ENCODE measurements around the gene USP11.

The USP11 gene

GRCh38 chrX:47228550-47229270 lies 4.1 kb upstream of the USP11 start:
- H3K4me3 ChIP-seq (replicated peaks in 1 of 2; ENCODE audit: low read depth in 2 of 2, low read length in 2 of 2) = no peak overlapping the region
- no peak for DNase-seq (ENCODE audit: low read depth in 2 of 2)
- TF ChIP-seq CTCF (IDR thresholded peaks at IDR 0.05; ENCODE audit: low read depth, low read length) = no peak

- no peak for TF ChIP-seq CTCF (IDR thresholded peaks at IDR 0.05; ENCODE audit: low read depth, low read length)
- no peak overlapping the region for H3K4me3 ChIP-seq (replicated peaks in 1 of 2; ENCODE audit: low read depth in 2 of 2, low read length in 2 of 2)
- no peak for DNase-seq (ENCODE audit: low read depth in 2 of 2)
These were observed 3.4 kb upstream of the USP11 start for GRCh38 chrX:47229427-47229826.

- no peak for TF ChIP-seq CTCF (IDR thresholded peaks at IDR 0.05; ENCODE audit: low read depth, low read length)
- H3K4me3 ChIP-seq (replicated peaks in 1 of 2; ENCODE audit: low read depth in 2 of 2, low read length in 2 of 2) = no peak overlapping the region
- DNase-seq (ENCODE audit: low read depth in 2 of 2) = no peak
These were observed 2.5 kb upstream of the USP11 start for GRCh38 chrX:47230136-47230868.

GRCh38 chrX:47231167-47231566 lies 1.6 kb upstream of the USP11 start:
- DNase-seq (ENCODE audit: low read depth in 2 of 2) = no peak
- no peak for TF ChIP-seq CTCF (IDR thresholded peaks at IDR 0.05; ENCODE audit: low read depth, low read length)
- no peak overlapping the region for H3K4me3 ChIP-seq (replicated peaks in 1 of 2; ENCODE audit: low read depth in 2 of 2, low read length in 2 of 2)

GRCh38 chrX:47232197-47232802 lies 509 bp upstream of the USP11 start:
- TF ChIP-seq CTCF (IDR thresholded peaks at IDR 0.05; ENCODE audit: low read depth, low read length) = no peak
- peak overlapping the region; percentile 61 to 72 for H3K4me3 ChIP-seq (replicated peaks in 1 of 2; ENCODE audit: low read depth in 2 of 2, low read length in 2 of 2)
- DNase-seq (ENCODE audit: low read depth in 2 of 2) = no peak

- peak overlapping the region; percentile 61 to 72 for H3K4me3 ChIP-seq (replicated peaks in 1 of 2; ENCODE audit: low read depth in 2 of 2, low read length in 2 of 2)
- peak; percentile 98 for DNase-seq (ENCODE audit: low read depth in 2 of 2)
- no peak for TF ChIP-seq CTCF (IDR thresholded peaks at IDR 0.05; ENCODE audit: low read depth, low read length)
These were observed 714 bp downstream of the USP11 start for GRCh38 chrX:47233333-47234113.
